GM21737 (cell line): ENCODE results near the gene FAM107B.
"Not testable (repeated sequence)": the region's sequence is repeated elsewhere in the genome, so short reads cannot be mapped to it uniquely, and the experiment has no call there.

Source experiments
- ATAC-seq: cut with Tn5 transposase; IDR thresholded peaks from one replicate; pipeline ENCODE4 v1.9.1; 2021; ENCODE audit warnings: mild to moderate bottlenecking, moderate library complexity; ENCODE audit not compliant: unreplicated experiment

Gene FAM107B

GRCh38 chr10:14667280-14667679 lies 107.4 kb downstream of the FAM107B start:
- no peak for ATAC-seq

- ATAC-seq: no peak
These were observed 108.5 kb downstream of the FAM107B start for GRCh38 chr10:14665865-14666857.

GRCh38 chr10:14665304-14665703 lies 109.4 kb downstream of the FAM107B start:
- no peak for ATAC-seq

GRCh38 chr10:14664345-14664744 lies 110.4 kb downstream of the FAM107B start:
- no peak for ATAC-seq

GRCh38 chr10:14661818-14662217 lies 112.9 kb downstream of the FAM107B start:
- ATAC-seq: no peak

GRCh38 chr10:14660831-14661230 lies 113.9 kb downstream of the FAM107B start:
- no peak for ATAC-seq

- peak; percentile 72 for ATAC-seq
These were observed 115.0 kb downstream of the FAM107B start for GRCh38 chr10:14659626-14660196.

- ATAC-seq: not testable (repeated sequence)
These were observed 115.6 kb downstream of the FAM107B start for GRCh38 chr10:14659137-14659536.

GRCh38 chr10:14658331-14659127 lies 116.2 kb downstream of the FAM107B start:
- ATAC-seq: no peak

- no peak for ATAC-seq
These were observed 118.5 kb downstream of the FAM107B start for GRCh38 chr10:14656052-14656730.

GRCh38 chr10:14654821-14655382 lies 119.8 kb downstream of the FAM107B start:
- no peak for ATAC-seq

- ATAC-seq: no peak
These were observed 121.2 kb downstream of the FAM107B start for GRCh38 chr10:14653271-14654161.

GRCh38 chr10:14652816-14653215 lies 121.9 kb downstream of the FAM107B start:
- no peak for ATAC-seq

GRCh38 chr10:14652067-14652466 lies 122.6 kb downstream of the FAM107B start:
- no peak for ATAC-seq

GRCh38 chr10:14649739-14650138 lies 125.0 kb downstream of the FAM107B start:
- ATAC-seq: no peak

- ATAC-seq: no peak
These were observed 125.8 kb downstream of the FAM107B start for GRCh38 chr10:14648946-14649345.

GRCh38 chr10:14648005-14648765 lies 126.5 kb downstream of the FAM107B start:
- peak; percentile 91 for ATAC-seq

GRCh38 chr10:14645239-14645960 lies 129.3 kb downstream of the FAM107B start:
- no peak for ATAC-seq
